Gastroesophageal sphincter (tissue), 4 donors: ENCODE results near the gene RBM4B. TPM values are rescaled to one million over a fixed set of nuclear protein-coding genes. Genes with fewer than 3 reads are reported as not detected.

Source experiments
- ATAC-seq: fragments of 150-250 bp; one replicate; pipeline ENCODE4 v1.9.1; 2016; ENCODE audit warnings: mild to moderate bottlenecking, moderate library complexity
- H3K27ac ChIP-seq, 4 donors: fragments of 200-600 bp; sonication (generic) in 3 of 4; 1 replicate in 3 of 4; 2 replicates in 1 of 4; pipeline ENCODE4 v1.5.1; 2016 to 2019
- H3K27me3 ChIP-seq: fragments of 200-600 bp; sonication (generic); one replicate; pipeline ENCODE4 v1.5.1; 2019
- H3K36me3 ChIP-seq, 2 donors: fragments of 200-600 bp; sonication (generic); one replicate each; pipeline ENCODE4 v1.5.1; 2019; ENCODE audit warnings: control low read depth in 1 of 2
- H3K4me1 ChIP-seq, 3 donors: fragments of 200-600 bp; sonication (generic); 1 replicate in 2 of 3; 2 replicates in 1 of 3; pipeline ENCODE4 v1.5.1; 2016 to 2019; ENCODE audit warnings: control low read depth in 2 of 3
- H3K4me3 ChIP-seq, 2 donors: fragments of 200-600 bp; sonication (generic); one replicate each; pipeline ENCODE4 v1.5.1; 2019; ENCODE audit warnings: mild to moderate bottlenecking in 1 of 2, moderate library complexity in 1 of 2
- H3K9me3 ChIP-seq, 3 donors: fragments of 200-600 bp; sonication (generic); one replicate each; pipeline ENCODE4 v1.5.1; 2017 to 2019; ENCODE audit warnings: control low read depth in 2 of 3
- CTCF ChIP-seq, 4 experiments: fragments of 200-600 bp in 2 of 4; fragments of 450-650 bp in 2 of 4; sonication (generic) in 1 of 4; IDR thresholded peaks; one replicate each; pipeline ENCODE4 v1.5.1; 2017 to 2019; ENCODE audit warnings: antibody characterized with exemption in 4 of 4, mild to moderate bottlenecking in 2 of 4, moderate library complexity in 2 of 4
- EP300 ChIP-seq: sonication (generic); formaldehyde crosslinking; IDR thresholded peaks from one replicate; pipeline ENCODE4 v1.6.1; 2017; ENCODE audit warnings: antibody characterized with exemption, mild to moderate bottlenecking
- POLR2A ChIP-seq, 2 donors: fragments of 450-650 bp; IDR thresholded peaks; one replicate each; pipeline ENCODE4 v1.6.1; 2017; ENCODE audit warnings: antibody characterized with exemption in 2 of 2, mild to moderate bottlenecking in 2 of 2, moderate library complexity in 1 of 2
- POLR2AphosphoS5 ChIP-seq: sonication (generic); formaldehyde crosslinking; IDR thresholded peaks from one replicate; pipeline ENCODE4 v1.6.1; 2017; ENCODE audit warnings: antibody characterized with exemption
- WGBS, 2 donors: methylation state at CpG; one replicate each; pipeline ENCODE4 v1.1.5; 2018; ENCODE audit warnings: low coverage in 1 of 2; 5-methylcytosine and 5-hydroxymethylcytosine counted together
- total RNA-seq, 4 donors: library from RNA; depleted of rRNA; stranded (reverse); fragments of >200 nt; gene quantifications; one replicate each; pipeline ENCODE4 v1.1.0, GENCODE V29; 2016

Gene RBM4B
- total RNA-seq, 4 donors from 2014 or later = 10.7 to 28.2 (median 12.3) TPM

DNA sequence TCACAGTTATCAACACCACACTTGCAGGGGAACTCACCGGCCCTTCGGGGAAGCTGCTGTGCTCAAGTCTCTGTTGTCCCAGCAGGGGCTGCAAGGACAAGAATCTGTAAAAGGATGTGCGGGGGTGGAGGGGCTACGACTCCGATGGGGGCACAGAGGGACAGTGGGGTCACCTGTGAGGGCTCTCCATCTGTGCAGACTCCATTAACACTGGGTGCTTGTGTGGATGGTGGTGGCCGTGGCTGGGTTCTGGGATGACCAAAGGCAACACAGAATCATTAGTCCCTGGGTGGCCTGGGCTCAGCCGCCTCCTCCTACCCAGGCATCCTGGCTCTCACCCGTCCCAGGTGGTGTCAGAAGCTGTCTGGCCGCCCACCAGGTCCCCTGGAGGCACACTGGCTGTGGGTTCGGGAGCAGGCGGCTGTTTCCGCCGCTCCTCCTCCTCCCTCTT is 10.2 kb upstream of the RBM4B start:
- Histone ChIP-seq H3K9me3 (no peaks in the 10 kb centered on the region), H3K4me3 (no peak overlapping the region), H3K36me3 (no peaks in the 10 kb centered on the region), H3K27me3 (no peaks in the 10 kb centered on the region), H3K4me1 (no peaks in the 10 kb centered on the region), H3K27ac (no peak overlapping the region)
- no peak for TF ChIP-seq EP300
- no peak for TF ChIP-seq POLR2A (IDR thresholded peaks at IDR 0.05)
- TF ChIP-seq POLR2AphosphoS5 = no peak
- TF ChIP-seq CTCF (IDR thresholded peaks at IDR 0.05) = no peak
- no peak for ATAC-seq
- WGBS, 2 donors = 95% methylated on average over 5 of the region's 13 CpGs; no CpG with 5 or more reads in 1 of the 2 donors

- no peak for ATAC-seq
- 69% methylated on average over 5 of the region's 33 CpGs; no CpG with 5 or more reads in 1 of the 2 donors for WGBS, 2 donors
- H3K4me1 ChIP-seq = no peaks in the 10 kb centered on the region
- no peaks in the 10 kb centered on the region for H3K27me3 ChIP-seq
- no peaks in the 10 kb centered on the region for H3K36me3 ChIP-seq
- no peak overlapping the region for H3K27ac ChIP-seq
- TF ChIP-seq POLR2A (IDR thresholded peaks at IDR 0.05) (no peak), EP300 (no peak), POLR2AphosphoS5 (no peak), CTCF (IDR thresholded peaks at IDR 0.05) (no peak)
- H3K4me3 ChIP-seq = no peak overlapping the region
- no peaks in the 10 kb centered on the region for H3K9me3 ChIP-seq
Observed at GRCh38 chr11:66686801-66687750, 9.4 kb upstream of the RBM4B start.

- H3K9me3 ChIP-seq = no peaks in the 10 kb centered on the region
- WGBS, 2 donors = 78% methylated on average over 5 to 13 of the region's 15 CpGs
- H3K4me3 ChIP-seq = no peak overlapping the region
- ATAC-seq = no peak
- H3K27ac ChIP-seq = no peak overlapping the region
- TF ChIP-seq EP300 (no peak), POLR2AphosphoS5 (no peak), POLR2A (IDR thresholded peaks at IDR 0.05) (no peak), CTCF (IDR thresholded peaks at IDR 0.05) (no peak)
- no peaks in the 10 kb centered on the region for H3K4me1 ChIP-seq
- no peaks in the 10 kb centered on the region for H3K36me3 ChIP-seq
- H3K27me3 ChIP-seq = no peaks in the 10 kb centered on the region
Observed at GRCh38 chr11:66686100-66686785, 8.6 kb upstream of the RBM4B start.

DNA sequence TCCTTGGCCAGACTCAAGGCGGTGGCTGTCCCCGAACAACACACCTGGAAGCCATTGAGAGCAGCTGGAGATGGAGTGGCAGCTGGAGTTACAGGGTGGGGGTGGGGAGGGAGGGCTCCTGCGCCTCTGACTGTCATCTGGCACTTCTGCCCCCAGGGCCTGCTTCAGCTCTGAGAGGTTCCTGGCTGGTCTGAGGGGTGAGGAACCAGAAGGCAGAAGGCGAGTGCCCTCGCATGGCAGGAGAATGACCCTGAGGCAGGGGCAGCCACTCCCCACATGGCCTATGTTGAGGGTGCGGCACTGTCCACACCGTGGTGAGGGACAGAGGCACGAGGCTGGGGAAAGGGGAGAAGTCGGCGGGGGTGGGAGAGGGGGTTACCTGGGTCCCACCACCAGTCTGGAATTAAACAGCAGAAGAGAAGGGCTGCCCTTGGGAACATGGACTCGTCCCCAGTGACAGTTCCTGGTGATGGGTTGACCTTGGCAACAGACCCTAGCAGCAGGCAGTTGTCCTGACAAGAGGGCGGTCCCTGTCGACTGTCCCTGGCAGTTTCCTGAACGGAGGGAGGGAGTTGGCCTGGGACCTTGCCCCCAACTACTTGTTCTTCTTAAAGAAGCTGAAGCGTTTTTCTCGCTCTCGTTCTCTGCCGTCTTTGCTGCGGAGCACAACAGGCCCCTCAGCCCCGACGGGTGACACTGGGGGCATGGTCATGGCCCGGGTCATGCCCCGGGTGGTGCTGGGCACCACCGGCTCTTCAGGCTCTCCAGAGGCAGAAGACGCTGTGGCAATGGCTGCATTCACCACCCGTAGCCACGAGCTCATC is 7.8 kb upstream of the RBM4B start:
- no peak for TF ChIP-seq CTCF (IDR thresholded peaks at IDR 0.05)
- TF ChIP-seq POLR2AphosphoS5 = no peak
- no peak for TF ChIP-seq POLR2A (IDR thresholded peaks at IDR 0.05)
- no peak for TF ChIP-seq EP300
- Histone ChIP-seq H3K27ac (no peak overlapping the region), H3K4me3 (no peak overlapping the region), H3K4me1 (no peaks in the 10 kb centered on the region), H3K9me3 (no peaks in the 10 kb centered on the region), H3K27me3 (no peaks in the 10 kb centered on the region), H3K36me3 (no peaks in the 10 kb centered on the region)
- no peak for ATAC-seq
- WGBS, 2 donors = 58% methylated on average over 6 of the region's 27 CpGs; no CpG with 5 or more reads in 1 of the 2 donors
